GM18858 (cell line): ENCODE measurements around the gene MBD4.
"Not testable (repeated sequence)": the region's sequence is repeated elsewhere in the genome, so short reads cannot be mapped to it uniquely, and the experiment has no call there.

Experiments used
- ATAC-seq: cut with Tn5 transposase; IDR thresholded peaks from one replicate; pipeline ENCODE4 v1.9.1; 2021; ENCODE audit not compliant: unreplicated experiment

Gene MBD4

DNA sequence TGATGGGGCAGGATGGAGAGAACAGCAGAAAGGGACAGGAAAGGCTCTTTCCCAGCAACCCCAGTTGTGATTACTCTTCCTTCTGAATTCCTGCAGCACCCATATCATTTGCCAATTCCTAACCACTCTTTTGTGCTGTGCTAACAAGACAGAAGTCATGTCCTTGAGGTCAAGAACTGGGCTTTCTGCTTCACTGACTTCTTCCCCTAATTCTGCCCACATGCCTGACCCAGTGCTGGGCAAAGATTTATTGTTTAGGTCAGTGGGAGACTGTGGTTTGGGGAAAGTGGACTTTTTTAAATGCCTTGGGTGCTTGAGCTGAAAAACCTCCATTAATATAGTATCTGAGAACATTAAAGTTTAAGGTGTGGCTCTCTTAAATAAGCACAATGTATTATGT is 7.1 kb downstream of the MBD4 start:
- ATAC-seq, result no peak

DNA sequence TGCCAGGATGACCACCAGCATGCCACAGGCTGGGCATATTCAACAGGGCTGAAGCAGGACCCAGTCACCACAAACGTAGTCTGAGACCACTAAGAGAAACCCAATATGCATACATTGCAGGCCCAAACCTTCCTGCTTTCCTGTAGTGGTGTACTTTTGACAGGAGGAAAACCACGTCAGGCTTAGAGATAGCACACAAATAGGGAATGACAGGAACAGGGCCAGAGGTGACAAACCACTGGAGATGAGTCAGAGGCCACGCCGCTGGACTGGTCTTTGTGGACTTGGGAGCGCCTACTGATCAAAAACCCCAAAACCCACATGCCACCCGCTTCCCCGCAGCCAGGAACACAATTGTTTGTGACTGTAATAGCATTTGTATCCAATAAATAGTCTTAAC is 7.7 kb downstream of the MBD4 start:
- no peak for ATAC-seq

DNA sequence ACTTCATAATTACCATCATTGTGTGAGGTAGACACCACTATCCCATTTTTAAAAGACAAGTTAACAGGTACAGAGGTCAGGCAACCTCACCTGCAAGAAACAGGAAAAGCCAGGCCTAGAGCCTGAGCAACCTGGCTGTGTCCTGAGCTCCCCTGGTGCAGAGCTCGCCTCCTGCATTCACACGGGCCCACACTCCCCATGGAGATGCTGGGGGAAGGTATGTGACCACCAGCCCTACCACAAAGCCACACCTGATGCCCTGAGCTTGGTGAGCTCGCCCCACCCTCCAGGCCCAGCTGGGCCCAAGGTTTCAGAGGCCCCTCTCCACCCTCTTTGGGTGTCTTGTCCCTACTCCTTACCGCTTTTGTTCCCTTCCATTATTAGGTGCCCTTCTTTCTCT is 10.1 kb downstream of the MBD4 start:
- ATAC-seq, result no peak

DNA sequence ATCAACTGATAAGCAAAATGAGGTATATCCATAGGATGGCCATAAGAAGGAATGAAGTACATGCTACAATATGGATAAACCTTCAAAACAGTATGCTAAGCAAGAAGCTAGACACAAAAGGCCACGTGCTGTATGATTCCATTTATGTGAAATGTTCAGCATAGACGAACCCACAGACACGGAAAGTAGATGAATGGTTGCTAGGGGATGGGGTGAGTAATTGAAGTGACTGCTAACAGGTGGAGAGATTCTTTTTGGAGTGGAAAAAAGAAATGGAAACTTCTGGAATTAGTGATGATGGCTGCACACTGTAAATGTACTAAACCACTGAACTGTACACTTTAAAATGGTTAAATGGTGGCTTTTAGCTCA is 10.7 kb downstream of the MBD4 start:
- ATAC-seq, result no peak

DNA sequence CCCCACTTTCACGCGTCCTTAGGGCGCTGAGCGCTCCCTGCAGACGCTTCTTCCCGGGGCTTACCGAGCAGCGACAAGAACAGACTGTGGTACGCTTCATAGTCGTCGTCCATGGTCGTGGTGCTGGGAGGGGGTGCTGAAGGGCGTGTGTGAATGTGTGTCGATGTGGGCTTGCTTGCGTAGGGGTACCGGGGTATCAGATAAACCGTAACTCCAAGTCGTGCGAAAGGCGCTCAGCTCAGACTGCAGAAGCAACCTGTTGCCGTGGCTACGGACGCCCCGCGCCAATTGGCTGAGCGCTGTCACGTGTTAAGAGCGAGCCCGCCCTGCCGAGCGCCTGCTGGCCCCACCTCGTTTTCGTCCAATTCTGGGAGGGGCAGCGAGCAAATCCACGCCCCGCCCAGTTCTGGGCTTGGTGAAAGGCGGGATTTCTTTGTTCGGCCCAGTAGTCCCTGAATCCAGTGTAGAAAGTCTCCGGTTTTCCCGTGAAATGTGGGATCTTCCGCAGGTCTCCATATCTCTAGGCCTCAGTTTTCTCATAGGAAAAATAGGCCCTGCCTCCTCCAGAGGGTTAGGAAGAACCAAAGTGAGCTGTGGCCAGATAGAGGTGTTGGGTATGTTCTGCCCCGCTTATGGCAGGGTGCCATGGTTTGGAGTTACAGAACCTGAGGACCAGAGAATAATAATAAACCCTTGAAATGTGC is 11.2 kb downstream of the MBD4 start, which contains the start of gene EFCAB12:
Gene EFCAB12 (minus strand): TSS at position 261 of the 704 bp plus-strand sequence. CDS start 148 bp downstream, at position 113.
- peak; percentile 77 for ATAC-seq

DNA sequence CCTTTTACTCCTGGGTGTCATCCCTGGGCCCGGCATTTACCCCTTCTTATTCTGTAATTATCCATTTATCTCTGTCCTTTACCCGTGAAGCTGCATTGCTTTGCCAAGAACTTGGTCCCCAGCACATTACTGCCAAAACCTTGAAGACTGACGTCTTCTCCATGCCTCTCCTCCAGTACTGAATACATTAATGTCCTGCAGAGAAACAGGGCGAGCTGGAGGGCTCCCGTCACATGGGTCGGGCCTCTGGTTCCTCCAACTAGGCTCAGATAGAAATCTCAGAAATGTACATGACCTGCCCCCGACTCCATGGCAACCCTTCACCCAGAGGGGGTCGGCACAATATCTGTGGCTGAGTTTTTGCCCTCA is 11.8 kb downstream of the MBD4 start:
- no peak for ATAC-seq

DNA sequence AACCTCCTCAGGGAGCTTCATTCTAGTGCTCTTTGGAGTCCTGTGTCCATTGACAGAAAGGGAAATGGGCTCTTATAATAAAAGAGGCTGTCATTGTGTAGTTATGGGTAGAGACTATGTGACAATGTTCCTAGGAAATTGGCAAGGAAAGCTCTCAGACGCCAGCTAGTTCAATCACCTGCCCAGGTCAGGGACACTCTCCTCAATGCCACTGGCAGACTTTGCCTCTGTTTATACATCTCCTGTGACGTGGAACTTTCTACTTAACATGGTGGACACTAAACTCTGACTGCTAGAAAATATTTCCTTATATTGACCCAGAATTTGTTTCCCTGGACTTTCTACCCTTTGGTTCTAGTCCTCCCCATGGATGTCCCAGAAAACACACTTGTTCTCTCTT is 14.1 kb downstream of the MBD4 start:
- ATAC-seq, result no peak

DNA sequence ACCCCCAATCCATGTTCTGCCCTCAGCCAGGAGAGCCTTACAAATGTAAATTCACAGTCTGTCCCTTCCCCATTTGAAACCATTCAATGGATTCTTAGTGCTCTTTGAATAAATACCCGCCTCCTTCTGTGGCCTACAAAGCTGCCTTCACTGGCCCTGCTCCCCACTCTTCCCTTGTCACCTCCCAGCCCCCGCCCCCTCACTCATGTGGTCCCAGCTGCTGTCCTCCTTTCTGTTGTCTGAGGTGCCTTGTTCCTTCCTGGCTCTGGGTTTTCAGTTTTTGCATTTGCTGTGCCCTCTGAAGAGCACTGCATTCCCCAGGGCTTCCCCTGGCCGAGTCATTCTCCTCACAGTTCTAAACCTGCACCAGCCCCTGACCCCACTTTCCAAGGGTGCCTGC is 14.5 kb downstream of the MBD4 start:
- ATAC-seq, result no peak

DNA sequence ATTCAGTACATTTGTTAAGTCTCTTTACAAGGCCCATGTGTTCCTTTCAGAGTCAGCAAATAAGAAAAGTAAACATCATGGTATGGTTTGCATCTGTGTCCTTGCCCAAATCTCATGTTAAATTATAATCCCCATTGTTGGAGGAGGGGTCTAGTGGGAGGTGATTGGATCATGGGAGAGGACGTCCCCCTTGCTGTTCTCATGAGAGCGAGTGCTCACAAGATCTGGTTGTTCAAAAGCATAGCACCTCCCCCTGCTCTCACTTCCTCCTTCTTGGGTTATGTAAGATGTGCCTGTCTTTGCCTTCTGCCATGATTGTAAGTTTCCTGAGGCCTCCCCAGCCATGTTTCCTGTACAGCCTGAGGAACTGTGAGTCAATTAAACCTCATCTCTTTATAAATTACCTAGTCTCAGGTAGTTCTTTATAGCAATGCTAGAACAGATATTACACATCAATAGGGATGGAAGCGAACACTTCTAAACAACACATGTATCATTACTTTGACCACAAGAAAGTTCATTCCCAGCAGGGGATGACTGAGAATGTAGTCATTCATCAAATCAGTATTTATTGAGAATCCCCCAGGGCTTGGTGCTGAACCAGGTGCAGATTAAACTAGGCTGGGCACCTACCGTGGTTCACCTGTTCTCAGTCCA is 15.4 kb downstream of the MBD4 start:
- ATAC-seq, result peak; percentile 57

DNA sequence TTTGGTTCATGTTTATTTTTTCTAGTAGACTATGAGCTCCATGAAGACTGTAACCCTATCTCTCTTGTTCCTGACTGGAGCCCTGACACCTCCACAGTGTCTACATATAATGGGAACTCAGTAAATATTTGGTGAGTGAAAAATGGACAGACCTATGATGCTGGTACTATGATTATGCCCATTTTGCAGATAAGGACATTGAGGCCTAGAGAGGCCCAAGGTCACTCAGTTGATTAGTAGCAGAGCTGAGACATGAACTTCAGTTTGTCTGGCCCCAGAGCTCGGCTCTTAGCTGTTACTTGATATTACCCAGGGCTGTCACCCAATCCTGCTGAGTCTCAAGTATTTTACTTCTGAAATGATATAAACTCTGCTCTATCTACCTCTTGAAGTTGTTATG is 16.9 kb downstream of the MBD4 start:
- no peak for ATAC-seq

DNA sequence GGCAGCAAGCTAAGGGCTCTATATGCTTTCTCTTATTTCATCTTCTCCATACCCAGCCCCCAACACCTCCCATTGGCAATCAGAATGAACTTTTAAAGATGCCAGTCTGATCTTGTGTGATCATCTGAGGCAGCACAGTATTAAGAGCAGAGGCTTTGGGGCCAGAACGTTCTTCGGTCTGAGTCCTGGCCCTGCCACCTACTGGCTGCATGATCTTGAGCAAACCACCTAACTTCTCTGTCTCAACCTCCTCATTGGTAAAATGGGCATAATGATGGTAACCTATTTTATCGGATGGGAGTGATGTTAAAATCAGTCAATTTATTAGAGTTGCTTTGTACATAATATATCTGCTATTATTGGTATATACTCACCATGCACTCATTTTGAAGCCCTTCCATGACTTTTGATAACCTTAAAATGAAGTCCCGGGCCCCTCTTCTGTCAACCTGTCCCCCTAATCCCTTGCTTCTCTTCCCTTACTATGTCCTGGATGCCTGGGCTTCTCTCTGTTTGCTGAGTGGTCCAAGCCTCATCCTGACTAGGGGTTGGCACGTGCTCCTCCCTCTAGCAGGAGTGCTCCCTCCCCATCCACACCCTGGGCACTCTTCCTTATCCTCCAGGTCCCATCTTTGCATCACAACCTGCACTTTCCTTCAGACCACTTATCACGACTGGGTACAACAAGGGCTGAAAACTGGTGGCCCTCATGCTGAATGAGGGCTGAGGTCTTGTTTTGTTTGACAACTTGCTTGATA is 17.6 kb downstream of the MBD4 start:
- ATAC-seq, result no peak

DNA sequence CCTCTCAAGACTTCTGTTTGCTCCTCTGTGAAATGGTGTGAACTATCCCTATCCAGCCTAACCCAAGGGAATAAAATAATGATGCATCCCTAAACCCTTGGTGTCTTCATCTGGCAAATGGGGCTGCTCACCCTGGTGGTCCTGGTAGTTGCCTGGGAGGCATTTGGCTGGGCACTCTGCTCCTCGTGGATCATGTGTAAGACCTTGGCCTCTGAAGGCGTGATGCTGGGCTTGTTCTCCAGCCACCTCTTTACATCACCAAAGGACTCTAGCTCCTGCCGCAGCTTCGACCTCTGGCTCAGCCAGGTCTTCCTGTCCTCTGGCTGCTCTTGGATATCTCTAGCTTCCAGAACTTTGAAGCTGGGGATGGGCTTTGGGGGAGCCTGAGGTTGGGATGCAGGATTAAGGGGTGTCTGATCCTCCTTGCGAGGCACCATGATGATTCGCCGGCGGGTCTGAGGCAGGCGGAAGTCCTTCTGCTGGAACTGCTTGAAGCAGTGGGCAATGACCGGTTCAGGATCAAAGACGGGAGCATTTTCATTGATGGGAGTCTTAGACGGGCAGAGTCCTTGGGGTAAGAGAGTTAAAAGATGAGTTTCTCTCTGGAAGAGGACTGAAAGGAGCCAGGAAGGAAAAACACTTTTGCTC is 18.4 kb downstream of the MBD4 start:
- no peak for ATAC-seq

DNA sequence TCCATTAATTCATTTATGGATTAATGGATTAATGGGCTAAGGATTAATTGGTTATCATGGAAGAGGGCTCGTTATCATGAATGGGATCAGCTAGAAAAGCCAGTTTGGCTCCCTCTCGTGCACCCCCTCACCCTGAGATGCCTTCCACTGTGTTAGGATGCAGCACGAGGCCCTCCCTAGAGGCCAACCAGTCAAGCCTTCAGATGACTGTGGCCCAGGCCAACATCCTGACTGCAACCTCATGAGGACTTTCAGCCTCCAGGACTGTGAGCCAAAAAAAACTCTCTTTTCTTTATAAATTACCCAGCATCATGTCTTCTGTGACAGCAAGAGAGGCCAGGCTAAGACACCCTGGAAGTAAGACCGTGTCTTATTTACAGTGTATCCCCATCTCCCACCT is 20.3 kb downstream of the MBD4 start:
- ATAC-seq, result no peak

DNA sequence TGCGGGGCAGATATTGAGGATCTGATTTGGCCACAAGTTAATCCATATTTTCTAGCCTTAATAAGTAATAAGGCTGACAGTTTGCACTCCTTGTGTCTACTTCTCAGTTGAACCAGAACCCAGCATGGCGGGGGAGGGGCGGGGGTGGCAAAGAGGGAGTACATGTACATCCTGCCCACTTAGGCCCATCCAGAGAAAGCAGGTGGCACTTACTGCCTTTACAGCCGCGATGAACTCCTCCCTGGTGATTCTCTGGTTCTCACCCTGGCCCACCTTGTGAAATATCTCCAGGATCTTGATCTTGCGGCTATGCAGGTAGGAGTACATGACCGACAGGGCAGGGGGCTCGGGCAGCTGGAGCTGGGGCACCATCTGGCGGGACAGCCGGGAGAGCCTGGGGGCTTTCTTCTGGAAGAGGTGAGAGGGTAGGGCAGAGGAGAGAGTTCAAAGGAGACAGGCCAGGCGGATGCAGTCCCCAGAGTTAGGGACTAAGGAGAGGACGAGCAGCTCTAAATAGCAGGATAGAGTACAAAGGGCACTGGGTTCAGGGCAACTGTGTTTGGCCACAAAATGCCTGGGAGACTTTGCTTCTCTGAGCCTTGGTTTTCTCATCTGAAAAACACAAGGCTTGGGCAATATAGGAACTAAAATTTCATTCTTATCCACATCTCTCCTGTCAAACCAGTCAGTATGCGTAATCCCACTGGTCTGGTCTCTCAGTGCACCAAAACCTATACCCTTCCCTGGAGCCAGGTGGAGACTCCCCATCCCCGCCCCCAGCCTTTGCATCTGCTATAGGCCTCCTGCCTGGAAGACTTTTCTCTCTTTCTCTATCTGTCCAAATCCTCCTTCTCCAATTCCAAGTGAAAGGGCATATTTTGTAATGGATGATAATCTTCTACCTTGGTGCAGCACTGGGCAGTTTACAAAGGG is 21.4 kb downstream of the MBD4 start:
- no peak for ATAC-seq

DNA sequence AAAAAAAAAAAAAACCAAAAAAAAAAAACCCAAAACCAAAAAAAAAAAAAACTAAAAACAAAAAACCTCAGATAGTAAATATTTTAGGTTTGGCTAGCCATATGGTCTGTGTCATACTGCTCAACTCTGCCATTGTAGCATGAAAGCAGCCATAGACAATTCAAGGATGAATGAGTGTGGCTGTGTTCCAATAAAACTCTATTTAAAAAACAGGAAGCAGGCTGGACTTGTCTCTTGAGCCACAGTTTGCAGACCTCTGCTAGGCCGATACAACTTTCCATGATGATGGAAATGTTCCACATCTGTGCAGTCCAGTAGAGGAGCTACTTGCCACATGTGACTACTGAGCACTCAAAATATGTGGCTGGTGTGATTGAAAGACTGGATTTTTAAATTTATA is 22.4 kb downstream of the MBD4 start:
- no peak for ATAC-seq

DNA sequence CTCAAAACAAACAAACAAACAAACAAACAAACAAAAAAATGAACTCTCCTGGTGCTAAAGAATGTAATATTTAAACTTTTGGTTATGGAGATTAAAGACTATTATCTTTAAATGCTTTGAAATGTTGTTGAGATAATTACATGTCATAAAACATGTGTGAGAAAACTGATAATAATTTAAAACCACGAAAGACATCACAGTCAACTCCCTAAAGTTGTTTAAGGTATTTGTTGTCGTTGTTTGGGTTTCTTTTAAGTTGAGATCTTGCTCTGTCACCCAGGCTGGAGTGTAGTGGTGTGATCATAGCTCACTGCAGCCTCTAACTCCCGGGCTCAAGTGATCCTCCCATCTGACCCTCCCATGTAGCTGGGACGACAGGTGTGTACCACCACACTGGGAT is 23.3 kb downstream of the MBD4 start:
- no peak for ATAC-seq

DNA sequence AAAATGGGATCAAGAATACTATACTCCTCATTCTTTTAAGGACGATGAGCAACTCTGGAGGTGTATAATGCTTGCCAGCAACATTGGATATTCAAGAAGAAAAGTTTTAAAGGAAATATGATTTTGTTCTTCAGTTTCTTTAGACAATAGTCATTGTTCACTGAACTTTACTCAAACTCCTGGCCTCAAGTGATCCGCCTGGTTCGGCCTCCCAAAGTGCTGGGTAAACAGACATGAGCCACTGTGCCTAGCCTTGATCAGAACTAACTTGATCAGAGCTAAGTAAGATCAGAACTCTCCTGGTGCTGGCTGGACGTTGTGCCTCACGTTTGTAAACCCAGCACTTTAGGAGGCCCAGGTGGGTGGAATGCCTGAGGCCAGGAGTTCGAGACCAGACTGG is 23.9 kb downstream of the MBD4 start:
- no peak for ATAC-seq

DNA sequence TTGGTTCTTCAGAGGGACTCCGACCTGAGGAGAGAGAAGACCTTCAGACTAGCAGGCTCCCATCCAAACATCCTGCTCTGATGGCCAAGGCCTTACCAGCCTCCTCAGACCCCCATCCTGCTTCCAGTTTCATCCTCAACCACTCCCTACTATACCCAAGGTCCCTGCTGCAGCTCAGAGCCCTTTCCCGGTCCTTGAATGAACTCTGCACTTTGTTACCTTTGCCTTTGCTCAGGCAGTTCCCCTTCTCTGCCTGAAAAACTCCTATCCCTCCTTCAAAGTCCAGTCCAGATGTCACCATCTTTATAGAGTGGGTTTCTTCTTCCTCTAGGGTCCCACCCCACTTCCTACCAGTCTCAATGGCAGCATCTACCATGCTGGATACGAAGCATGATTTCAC is 24.4 kb downstream of the MBD4 start:
- no peak for ATAC-seq

DNA sequence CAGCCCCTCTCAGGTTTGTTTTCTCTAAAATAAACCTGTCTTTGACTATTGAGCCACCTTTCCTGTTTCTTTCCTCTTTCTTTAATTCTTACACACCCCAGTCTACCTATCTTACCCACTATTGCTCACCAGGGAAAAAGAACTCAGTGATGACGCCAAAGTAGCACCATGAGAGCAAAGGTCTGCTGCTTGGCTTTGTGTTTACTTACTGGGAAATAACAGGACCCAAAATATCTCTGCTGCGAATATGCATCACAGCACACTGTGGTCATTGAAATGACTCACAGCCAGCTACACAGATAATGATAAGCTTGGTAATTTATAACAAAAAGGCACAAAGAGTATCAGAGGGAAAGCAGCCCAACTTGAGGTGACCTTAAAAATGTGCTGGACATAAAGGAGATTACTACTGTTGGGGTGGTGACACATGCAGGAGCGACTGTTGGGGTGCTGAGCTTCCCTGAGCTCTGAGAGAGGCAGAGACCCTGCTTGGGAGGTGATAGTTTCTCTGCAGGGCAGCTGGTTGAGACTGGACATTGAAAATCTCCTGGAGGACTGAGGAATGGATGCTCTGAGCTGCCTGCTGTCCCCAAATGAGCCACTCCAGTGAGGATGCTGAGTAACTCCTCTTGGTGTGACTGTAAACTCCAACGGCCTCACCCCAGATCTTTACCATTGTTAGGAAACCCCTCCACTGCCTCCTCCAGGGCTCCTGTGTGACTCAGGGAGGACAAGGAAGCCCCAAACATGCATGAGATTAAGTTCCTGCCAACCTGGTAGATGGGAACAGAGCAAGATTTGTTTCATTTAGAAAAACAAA is 25.9 kb downstream of the MBD4 start:
- ATAC-seq, result peak; percentile 77

DNA sequence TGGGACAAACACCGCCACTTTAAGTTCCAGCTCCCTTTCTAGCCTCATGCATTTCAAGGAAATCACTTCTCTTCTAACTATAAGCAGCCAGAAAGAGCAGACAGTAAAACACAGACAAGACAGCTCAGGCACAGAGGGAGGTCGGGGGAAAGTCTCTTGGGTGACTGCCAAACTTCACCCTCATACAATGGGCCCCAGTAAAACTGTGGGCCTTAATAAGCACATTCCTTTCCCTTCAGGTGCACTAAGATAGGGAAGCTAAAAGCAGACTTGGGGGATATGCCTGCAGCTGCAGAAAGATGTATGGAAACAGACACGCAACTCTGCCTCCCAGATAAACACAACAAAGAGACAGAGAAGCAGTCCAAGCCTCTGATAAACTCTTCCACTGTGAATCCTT is 26.5 kb downstream of the MBD4 start:
- not testable (repeated sequence) for ATAC-seq
